GM06990 (cell line): ENCODE data around the gene OR2F1.

Source experiments
- DNase-seq: peaks from one replicate; pipeline ENCODE4 v3.0.0-alpha.2; 2011; ENCODE audit not compliant: insufficient read length; ENCODE audit errors: extremely low read depth
- H3K27me3 ChIP-seq: replicated peaks from 2 replicates; pipeline ENCODE4 v1.6.0; 2011; ENCODE audit warnings: low read length; ENCODE audit not compliant: control insufficient read depth, insufficient read depth
- H3K36me3 ChIP-seq: 2 replicates; pipeline ENCODE4 v1.5.1; 2011; ENCODE audit warnings: low read length; ENCODE audit not compliant: control insufficient read depth, insufficient read depth
- H3K4me3 ChIP-seq: replicated peaks from 2 replicates; pipeline ENCODE4 v1.5.1; 2011; ENCODE audit warnings: low read depth, mild to moderate bottlenecking, control low read depth, low read length
- TF ChIP-seq, protein P1 (sequence below): IDR thresholded peaks from 2 replicates; pipeline ENCODE4 v1.5.1; 2011; ENCODE audit warnings: low read length, control low read depth, mild to moderate bottlenecking, inconsistent platforms; ENCODE audit not compliant: insufficient read depth, poor library complexity, severe bottlenecking

The OR2F1 gene

DNA sequence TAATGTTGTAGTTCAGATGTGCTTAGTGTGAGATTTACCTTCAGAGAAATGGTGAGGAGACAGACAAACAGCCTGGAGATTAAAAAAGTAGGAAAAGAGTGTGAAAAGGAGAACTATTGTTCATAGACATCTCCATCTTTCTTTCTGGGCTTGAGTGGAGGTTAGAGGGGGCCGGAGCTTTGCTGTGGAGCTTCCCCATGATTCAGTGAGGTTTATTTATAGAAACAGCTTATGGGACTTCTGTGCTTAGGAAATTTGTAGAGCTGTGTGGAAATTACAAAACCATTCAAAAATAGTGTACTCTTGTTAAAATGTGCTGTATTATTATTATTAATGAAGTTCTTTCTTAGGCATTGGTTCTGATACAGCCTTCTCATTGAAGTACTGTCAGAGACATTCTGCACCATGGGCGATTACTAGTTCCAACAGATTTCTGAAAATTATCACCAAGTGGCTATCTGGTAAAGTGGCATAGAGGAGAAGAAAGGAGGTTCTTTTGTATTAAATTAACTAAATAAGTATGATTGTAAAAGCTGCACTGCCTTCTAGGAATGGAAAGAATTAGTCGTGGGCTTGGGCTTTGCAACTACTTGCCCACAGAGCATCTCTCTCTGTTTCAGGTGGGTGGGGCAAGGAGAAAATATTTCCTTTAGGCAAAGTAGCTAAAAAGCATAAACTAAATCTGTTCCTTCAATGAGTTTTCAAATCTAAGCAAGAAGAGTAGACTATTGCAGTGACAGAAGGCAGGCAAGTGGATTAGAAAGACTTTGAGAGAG, 44.0 kb upstream of the OR2F1 start:
- TF ChIP-seq, protein P1, sequence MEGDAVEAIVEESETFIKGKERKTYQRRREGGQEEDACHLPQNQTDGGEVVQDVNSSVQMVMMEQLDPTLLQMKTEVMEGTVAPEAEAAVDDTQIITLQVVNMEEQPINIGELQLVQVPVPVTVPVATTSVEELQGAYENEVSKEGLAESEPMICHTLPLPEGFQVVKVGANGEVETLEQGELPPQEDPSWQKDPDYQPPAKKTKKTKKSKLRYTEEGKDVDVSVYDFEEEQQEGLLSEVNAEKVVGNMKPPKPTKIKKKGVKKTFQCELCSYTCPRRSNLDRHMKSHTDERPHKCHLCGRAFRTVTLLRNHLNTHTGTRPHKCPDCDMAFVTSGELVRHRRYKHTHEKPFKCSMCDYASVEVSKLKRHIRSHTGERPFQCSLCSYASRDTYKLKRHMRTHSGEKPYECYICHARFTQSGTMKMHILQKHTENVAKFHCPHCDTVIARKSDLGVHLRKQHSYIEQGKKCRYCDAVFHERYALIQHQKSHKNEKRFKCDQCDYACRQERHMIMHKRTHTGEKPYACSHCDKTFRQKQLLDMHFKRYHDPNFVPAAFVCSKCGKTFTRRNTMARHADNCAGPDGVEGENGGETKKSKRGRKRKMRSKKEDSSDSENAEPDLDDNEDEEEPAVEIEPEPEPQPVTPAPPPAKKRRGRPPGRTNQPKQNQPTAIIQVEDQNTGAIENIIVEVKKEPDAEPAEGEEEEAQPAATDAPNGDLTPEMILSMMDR: no peak
- DNase-seq: no peak
- peaks cover 2% of the 10 kb centered on the region for H3K27me3 ChIP-seq
- no peak overlapping the region for H3K4me3 ChIP-seq
- H3K36me3 ChIP-seq: no peaks in the 10 kb centered on the region

DNA sequence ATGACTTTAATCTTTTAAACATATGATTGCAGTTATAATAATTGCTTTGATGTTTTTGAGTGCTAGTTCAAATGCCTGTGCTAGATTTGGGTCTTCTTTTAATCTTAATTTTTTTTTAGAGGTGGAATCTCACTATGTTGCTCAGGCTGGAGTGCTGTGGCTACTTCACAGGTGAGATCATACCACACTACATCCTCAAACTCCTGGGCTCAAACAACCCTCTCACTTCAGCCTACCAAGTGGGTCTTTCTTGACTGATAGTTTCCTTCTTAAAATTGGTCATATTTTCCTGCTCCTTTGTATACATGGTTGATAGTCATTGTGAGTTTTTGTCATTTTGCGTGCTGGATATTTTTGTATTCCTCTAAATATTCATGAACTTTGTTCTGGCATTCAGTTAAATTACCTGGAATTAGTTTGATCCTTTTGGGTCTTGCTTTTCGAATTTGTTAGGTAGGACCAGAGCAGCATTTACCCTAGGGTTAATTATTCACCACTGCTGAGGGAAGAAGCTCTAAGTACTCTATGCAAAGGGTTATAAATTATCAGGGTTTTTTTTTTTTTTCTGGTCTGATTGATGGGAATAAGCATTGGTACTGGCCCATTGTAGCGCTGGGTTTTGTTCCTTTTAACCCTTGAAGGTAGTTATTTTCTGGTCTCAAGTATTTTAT, 40.6 kb upstream of the OR2F1 start:
- Histone ChIP-seq H3K36me3 (no peaks in the 10 kb centered on the region), H3K4me3 (no peak overlapping the region), H3K27me3 (peaks cover 2% of the 10 kb centered on the region)
- TF ChIP-seq, protein P1: no peak
- no peak for DNase-seq

DNA sequence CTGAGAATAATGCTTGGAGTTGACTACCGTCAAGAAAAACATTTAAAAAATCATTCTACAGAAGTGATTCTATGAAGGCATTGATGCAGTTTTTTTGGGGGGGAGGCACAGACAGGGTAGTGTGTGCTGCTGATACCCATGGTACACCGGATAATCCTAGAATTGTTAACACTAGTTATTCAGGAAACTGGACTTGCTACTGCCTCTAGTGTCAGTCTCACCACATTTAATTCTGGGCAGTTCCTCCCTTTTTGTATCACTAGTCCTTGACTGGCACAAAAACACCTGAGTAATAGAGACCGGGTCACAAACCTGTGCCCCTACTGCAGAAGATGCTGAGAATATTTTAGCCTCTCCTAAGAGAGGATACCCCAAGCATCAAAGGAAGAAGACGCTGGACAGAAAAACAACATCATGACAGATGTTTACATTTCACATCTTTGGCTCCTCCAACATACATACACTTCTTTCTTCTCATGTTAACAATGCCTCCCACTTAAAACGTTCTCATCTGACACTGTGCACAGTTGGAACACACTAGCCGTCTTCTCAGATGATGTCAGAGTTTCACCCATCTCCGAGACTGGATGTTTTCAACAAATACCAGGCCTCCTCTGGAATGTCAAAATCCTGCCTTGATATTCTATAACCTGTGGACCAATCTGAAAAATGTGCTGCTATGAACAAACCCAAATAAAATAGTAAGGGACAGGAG, 39.5 kb upstream of the OR2F1 start:
- DNase-seq: no peak
- H3K27me3 ChIP-seq: no peaks in the 10 kb centered on the region; the same call in 1 of the 2 replicates
- no peaks in the 10 kb centered on the region for H3K36me3 ChIP-seq
- H3K4me3 ChIP-seq: no peak overlapping the region
- TF ChIP-seq, protein P1: no peak

DNA sequence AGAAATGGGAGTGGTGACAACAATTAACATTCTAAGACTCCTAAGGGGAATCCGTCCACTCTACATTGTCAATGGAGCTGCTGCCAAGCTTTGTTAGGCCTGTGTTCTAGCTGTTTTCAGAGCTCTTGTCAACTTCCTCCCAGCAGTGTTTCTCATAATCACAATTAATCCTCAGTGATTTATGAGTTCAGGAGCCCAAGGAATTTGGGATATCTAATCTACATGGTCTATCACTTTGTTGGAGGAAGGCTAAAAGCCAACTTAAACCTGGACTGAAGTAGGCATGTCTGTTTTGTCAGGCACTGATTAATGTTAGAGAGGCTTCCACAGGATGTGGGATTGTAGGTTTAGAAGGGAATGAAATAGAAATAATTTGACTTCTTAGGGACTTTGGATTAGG, 29.8 kb upstream of the OR2F1 start:
- no peak overlapping the region for H3K4me3 ChIP-seq
- DNase-seq: no peak
- no peaks in the 10 kb centered on the region for H3K27me3 ChIP-seq
- TF ChIP-seq, protein P1: no peak
- H3K36me3 ChIP-seq: no peaks in the 10 kb centered on the region

DNA sequence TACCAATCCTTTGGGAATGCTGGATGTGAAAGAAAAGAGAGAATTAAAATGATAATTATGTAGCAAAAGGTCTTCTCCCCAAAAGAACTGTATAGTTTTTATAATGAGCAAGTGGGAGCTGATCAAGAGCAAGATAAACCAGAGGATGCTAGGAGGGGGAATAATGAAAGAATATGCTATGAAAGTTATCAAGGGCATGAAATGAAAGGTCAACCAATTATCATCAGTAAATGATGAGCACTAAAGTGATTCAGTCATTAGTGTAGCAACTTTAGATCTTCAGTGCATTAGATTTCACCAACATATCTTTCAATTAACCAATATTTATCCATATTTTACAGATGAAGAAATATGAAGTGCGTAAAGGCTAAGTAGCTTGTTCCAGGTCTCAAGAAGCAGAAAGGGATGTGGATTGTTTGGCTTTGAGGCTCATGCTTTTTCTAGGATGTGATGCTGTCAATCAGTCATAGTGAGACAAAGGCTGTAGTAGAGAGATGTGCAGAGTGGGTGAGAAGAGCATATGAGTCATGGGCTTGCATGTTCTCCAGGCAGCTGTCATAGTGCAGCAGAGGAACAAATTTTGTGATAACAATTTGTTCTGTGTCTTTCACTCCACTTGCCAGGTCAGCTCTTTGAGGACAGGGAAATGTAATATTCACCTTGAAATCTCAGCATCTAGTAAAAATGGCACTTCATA, 25.3 kb upstream of the OR2F1 start:
- Histone ChIP-seq H3K36me3 (no peaks in the 10 kb centered on the region), H3K4me3 (no peak overlapping the region), H3K27me3 (no peaks in the 10 kb centered on the region)
- DNase-seq: no peak
- TF ChIP-seq, protein P1: no peak
